GM23338 (cell line): ENCODE data around the gene UVSSA. TPM values are rescaled to one million over a fixed set of nuclear protein-coding genes. Genes with fewer than 3 reads are reported as not detected.

Experiments used
- ATAC-seq: fragments of 200-7000 bp; cut with Tn5 transposase; 3 replicates; pipeline ENCODE4 v1.9.1; 2020
- DNase-seq: peaks from one replicate; pipeline ENCODE4 v3.0.0-alpha.2; 2015; ENCODE audit warnings: low spot score
- H2AFZ ChIP-seq: fragments of 200-600 bp; sonication (generic); 2 replicates; pipeline ENCODE4 v1.8.0; 2016; ENCODE audit warnings: antibody characterized with exemption, mild to moderate bottlenecking, moderate library complexity
- H3F3A ChIP-seq: fragments of 200-600 bp; sonication (generic); replicated peaks from 2 replicates; pipeline ENCODE4 v1.8.0; 2017; ENCODE audit warnings: antibody characterized with exemption, mixed run types, low read depth
- H3K27ac ChIP-seq: fragments of 200-600 bp; sonication (generic); 2 replicates; pipeline ENCODE4 v1.6.1; 2016; ENCODE audit warnings: low read depth
- H3K27me3 ChIP-seq: fragments of 200-600 bp; sonication (generic); 2 replicates; pipeline ENCODE4 v1.8.0; 2016; ENCODE audit warnings: mild to moderate bottlenecking, mixed run types, moderate library complexity; ENCODE audit not compliant: insufficient read depth
- H3K36me3 ChIP-seq: fragments of 200-600 bp; sonication (generic); 2 replicates; pipeline ENCODE4 v1.8.0; 2016; ENCODE audit warnings: mild to moderate bottlenecking; ENCODE audit not compliant: insufficient read depth
- H3K4me1 ChIP-seq: fragments of 200-600 bp; sonication (generic); 2 replicates; pipeline ENCODE4 v1.8.0; 2016; ENCODE audit warnings: mild to moderate bottlenecking, moderate library complexity; ENCODE audit not compliant: insufficient read depth
- H3K4me2 ChIP-seq: fragments of 200-600 bp; sonication (generic); 2 replicates; pipeline ENCODE4 v1.7.1; 2017; ENCODE audit warnings: mixed run types
- H3K4me3 ChIP-seq: fragments of 200-600 bp; sonication (generic); 2 replicates; pipeline ENCODE4 v1.6.1; 2016; ENCODE audit warnings: mixed run types
- H3K79me2 ChIP-seq: fragments of 200-600 bp; sonication (generic); replicated peaks from 2 replicates; pipeline ENCODE4 v1.8.0; 2017; ENCODE audit warnings: mild to moderate bottlenecking; ENCODE audit not compliant: insufficient read depth
- H3K9me2 ChIP-seq: fragments of 200-600 bp; sonication (generic); 2 replicates; pipeline ENCODE4 v1.8.0; 2017; ENCODE audit not compliant: insufficient read depth
- H4K20me1 ChIP-seq: fragments of 200-600 bp; sonication (generic); replicated peaks from 2 replicates; pipeline ENCODE4 v1.8.0; 2017; ENCODE audit warnings: mild to moderate bottlenecking; ENCODE audit not compliant: insufficient read depth
- H3K27ac Mint-ChIP-seq: 2 replicates; pipeline ENCODE4 v1.8.0; 2020; ENCODE audit warnings: inconsistent platforms, mild to moderate bottlenecking, moderate library complexity, mixed read lengths
- H3K27me3 Mint-ChIP-seq: 3 replicates; pipeline ENCODE4 v1.8.0; 2022; ENCODE audit warnings: low read depth, mild to moderate bottlenecking, moderate library complexity, mixed read lengths, inconsistent platforms; ENCODE audit not compliant: insufficient read depth, poor library complexity
- H3K36me3 Mint-ChIP-seq: 3 replicates; pipeline ENCODE4 v1.8.0; 2021; ENCODE audit warnings: low read depth, mild to moderate bottlenecking, inconsistent platforms, moderate library complexity, mixed read lengths
- H3K4me1 Mint-ChIP-seq: 3 replicates; pipeline ENCODE4 v1.8.0; 2020; ENCODE audit warnings: mild to moderate bottlenecking, inconsistent platforms, mixed read lengths
- H3K4me3 Mint-ChIP-seq: 3 replicates; pipeline ENCODE4 v1.8.0; 2021; ENCODE audit warnings: moderate library complexity, mild to moderate bottlenecking, inconsistent platforms, mixed read lengths
- H3K9me3 Mint-ChIP-seq: 3 replicates; pipeline ENCODE4 v1.8.0; 2020; ENCODE audit warnings: moderate library complexity, mild to moderate bottlenecking, inconsistent platforms, mixed read lengths
- CREB1 ChIP-seq: fragments of 250-450 bp; sonication (Bioruptor Pico); IDR thresholded peaks from 2 replicates; pipeline ENCODE4 v1.5.0; 2020; ENCODE audit warnings: low read depth, mild to moderate bottlenecking, moderate library complexity
- CTCF ChIP-seq, 2 experiments: fragments of 200-600 bp in 1 of 2; sonication (generic) in 1 of 2; conservative IDR thresholded peaks; 2 replicates each; pipeline versions ENCODE4 v1.5.1 to v1.6.1; 2016 to 2017; ENCODE audit warnings: antibody characterized with exemption in 2 of 2, low read depth in 2 of 2, mild to moderate bottlenecking in 2 of 2, moderate library complexity in 1 of 2
- EZH2phosphoT487 ChIP-seq: fragments of 200-600 bp; sonication (generic); IDR thresholded peaks from one replicate; pipeline ENCODE4 v1.8.1; 2018; ENCODE audit warnings: antibody characterized with exemption; ENCODE audit not compliant: unreplicated experiment
- JUNB ChIP-seq: IDR thresholded peaks from one replicate; pipeline ENCODE4 v1.6.1; 2016; ENCODE audit warnings: antibody characterized with exemption; ENCODE audit not compliant: unreplicated experiment
- NANOG ChIP-seq: IDR thresholded peaks from 2 replicates; pipeline ENCODE4 v1.6.1; 2016; ENCODE audit warnings: antibody characterized with exemption, borderline replicate concordance
- POLR2AphosphoS5 ChIP-seq: IDR thresholded peaks from 2 replicates; pipeline ENCODE4 v1.6.1; 2016; ENCODE audit warnings: antibody characterized with exemption, low read depth
- ZNF114 ChIP-seq: fragments of 250-450 bp; sonication (Bioruptor Pico); IDR thresholded peaks from 2 replicates; pipeline ENCODE4 v1.5.0; 2020; ENCODE audit warnings: mild to moderate bottlenecking, moderate library complexity
- ZNF331 ChIP-seq: fragments of 250-450 bp; sonication (Bioruptor Pico); IDR thresholded peaks from 2 replicates; pipeline ENCODE4 v1.5.0; 2020; ENCODE audit warnings: low read depth, mild to moderate bottlenecking, moderate library complexity
- ZNF462 ChIP-seq: fragments of 250-450 bp; sonication (Bioruptor Pico); IDR thresholded peaks from 2 replicates; pipeline ENCODE4 v1.5.0; 2020; ENCODE audit warnings: mild to moderate bottlenecking, moderate library complexity
- polyA plus RNA-seq: library from polyadenylated mRNA; unstranded; fragments of >200 nt; fragmentation: Nextera tagmentation; extraction: Ambion mirVana; gene quantifications from 2 replicates; pipeline ENCODE4 v1.2.1, GENCODE V29; 2016
- total RNA-seq: library from RNA; depleted of rRNA; stranded (reverse); fragments of >200 nt; shearing (Covaris generic); gene quantifications from 2 replicates; pipeline ENCODE4 v1.2.3, GENCODE V29; 2014

Gene UVSSA
- total and polyA plus RNA-seq, 2 experiments from 2014 or later = 6.5 to 27.7 TPM

- Mint-ChIP-seq H3K4me1 (peaks cover 22% of the 10 kb centered on the region), H3K27me3 (peaks cover 19% of the 10 kb centered on the region), H3K36me3 (peaks cover 19% of the 10 kb centered on the region), H3K9me3 (no peaks in the 10 kb centered on the region), H3K4me3 (peak overlapping the region; percentile 81), H3K27ac (peak overlapping the region; percentile 18; the same call in 1 of the 2 replicates)
- Histone ChIP-seq H2AFZ (peak overlapping the region; percentile 72), H3K4me1 (peaks cover 8% of the 10 kb centered on the region), H4K20me1 (0 out of 2 replicates have a peak, but pooled peaks cover 7% of the 10 kb centered on the region), H3F3A (peaks cover 8% of the 10 kb centered on the region), H3K79me2 (no peaks in the 10 kb centered on the region; the same call in 1 of the 2 replicates), H3K4me3 (peak overlapping the region; percentile 79), H3K36me3 (no peaks in the 10 kb centered on the region), H3K4me2 (peak overlapping the region; percentile 81), H3K27ac (0 out of 2 replicates have a peak overlapping the region, but pooled peaks have one; percentile 19), H3K9me2 (no peaks in the 10 kb centered on the region), H3K27me3 (no peaks in the 10 kb centered on the region)
- peak; percentile 76 for DNase-seq
- peak; percentile 48 for ATAC-seq
- TF ChIP-seq ZNF331 (CRISPR knock-in tag) (no peak), ZNF462 (no peak), ZNF114 (CRISPR knock-in tag) (no peak), POLR2AphosphoS5 (no peak; the same call in 1 of the 2 replicates), EZH2phosphoT487 (no peak), NANOG (no peak), CTCF (conservative IDR thresholded peaks at IDR 0.05; ENCODE audit: low read depth in 2 of 2) (no peak), CREB1 (no peak), JUNB (no peak)
Measured at GRCh38 chr4:1345903-1346780, 866 bp upstream of the UVSSA start.
